Measurements from ENCODE around the gene WDR26.
"Not testable (repeated sequence)": the region's sequence is repeated elsewhere in the genome, so short reads cannot be mapped to it uniquely, and the experiment has no call there.

The WDR26 gene

GRCh38 chr1:224343679-224344078 lies 90.9 kb downstream of the WDR26 start:
- DNase-seq: no peak

- DNase-seq: not testable (repeated sequence)
Measured at GRCh38 chr1:224340453-224341384, 93.9 kb downstream of the WDR26 start.

- no peak for DNase-seq
Measured at GRCh38 chr1:224339442-224340033, 95.1 kb downstream of the WDR26 start.

- DNase-seq: no peak
Measured at GRCh38 chr1:224338150-224338838, 96.3 kb downstream of the WDR26 start.
